T-helper 2 cell treated with Interferon-gamma antibody and Interleukin-4, amounts not matched to agents 5 μg/mL and 100 μg/mL, for 36 hours (primary cell): Measurements from ENCODE around the gene METTL16.
"Not testable (repeated sequence)": the region's sequence is repeated elsewhere in the genome, so short reads cannot be mapped to it uniquely, and the experiment has no call there.

ENCODE experiments used
- DNase-seq: peaks from one replicate; pipeline ENCODE4 v3.0.0; 2021; ENCODE audit warnings: low spot score
- H3K27ac Mint-ChIP-seq: one replicate; pipeline ENCODE4 v1.8.0; 2021; ENCODE audit warnings: mild to moderate bottlenecking, mixed read lengths
- H3K27me3 Mint-ChIP-seq: one replicate; pipeline ENCODE4 v1.8.0; 2021; ENCODE audit warnings: low read depth, mixed read lengths
- H3K36me3 Mint-ChIP-seq: one replicate; pipeline ENCODE4 v1.8.0; 2021; ENCODE audit warnings: low read depth, mixed read lengths
- H3K4me1 Mint-ChIP-seq: one replicate; pipeline ENCODE4 v1.8.0; 2021; ENCODE audit warnings: low read depth, mixed read lengths
- H3K4me3 Mint-ChIP-seq: one replicate; pipeline ENCODE4 v1.8.0; 2022; ENCODE audit warnings: mild to moderate bottlenecking, moderate library complexity, mixed read lengths
- H3K9me3 Mint-ChIP-seq: one replicate; pipeline ENCODE4 v1.8.0; 2021; ENCODE audit warnings: mixed read lengths

Gene METTL16

DNA sequence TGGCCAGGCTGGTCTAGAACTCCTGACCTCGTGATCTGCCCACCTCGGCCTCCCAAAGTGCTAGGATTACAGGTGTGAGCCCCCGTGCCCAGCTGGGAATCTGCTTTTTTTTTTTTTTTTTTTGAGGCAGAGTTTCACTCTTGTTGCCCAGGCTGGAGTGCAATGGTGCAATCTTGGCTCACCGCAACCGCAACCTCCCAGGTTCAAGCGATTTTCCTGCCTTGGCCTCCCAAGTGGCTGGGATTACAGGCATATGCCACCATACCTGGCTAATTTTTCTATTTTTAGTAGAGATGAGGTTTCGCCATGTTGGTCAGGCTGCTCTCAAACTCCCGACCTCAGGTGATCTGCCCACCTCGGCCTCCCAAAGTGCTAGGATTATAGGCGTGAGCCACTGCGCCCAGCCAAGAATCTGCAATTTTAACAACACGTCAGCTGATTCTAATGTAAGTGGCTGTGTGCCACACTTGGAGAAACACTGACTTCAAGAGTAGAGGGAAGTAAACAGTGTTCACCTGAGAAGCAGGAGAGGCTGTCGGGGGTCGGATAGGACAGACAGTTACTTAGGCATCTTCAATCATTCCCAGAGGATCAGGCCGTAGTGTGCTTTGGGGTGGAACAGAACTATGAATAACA lies 10.2 kb upstream of the METTL16 start:
- not testable (repeated sequence) for H3K36me3 Mint-ChIP-seq, DNase-seq, H3K27ac Mint-ChIP-seq, H3K4me1 Mint-ChIP-seq, H3K9me3 Mint-ChIP-seq, H3K27me3 Mint-ChIP-seq, H3K4me3 Mint-ChIP-seq

GRCh38 chr17:2521257-2521656 lies 9.6 kb upstream of the METTL16 start:
- H3K36me3 Mint-ChIP-seq = no peaks in the 10 kb centered on the region
- H3K27ac Mint-ChIP-seq = no peak overlapping the region
- no peak for DNase-seq
- no peaks in the 10 kb centered on the region for H3K4me1 Mint-ChIP-seq
- H3K27me3 Mint-ChIP-seq = no peaks in the 10 kb centered on the region
- no peaks in the 10 kb centered on the region for H3K9me3 Mint-ChIP-seq
- no peak overlapping the region for H3K4me3 Mint-ChIP-seq

DNA sequence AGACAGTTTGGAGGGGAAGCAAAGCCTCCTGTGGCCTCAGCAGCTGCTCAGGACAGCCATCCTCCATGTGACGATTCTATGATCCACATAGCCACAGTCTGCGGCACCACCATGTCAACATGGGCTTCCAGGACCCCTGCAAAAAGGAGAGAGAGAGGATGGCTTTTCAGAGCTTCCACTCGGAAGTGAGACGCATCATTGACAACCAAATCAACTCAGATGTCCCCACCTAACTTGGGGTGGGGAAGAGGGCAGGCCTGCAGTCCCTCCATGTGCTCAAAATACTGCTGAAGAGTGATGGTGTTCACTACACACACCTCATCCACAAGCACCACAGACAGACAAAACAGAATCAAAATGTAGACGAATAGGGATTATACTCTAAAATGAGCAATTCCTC lies 5.9 kb upstream of the METTL16 start:
- H3K4me3 Mint-ChIP-seq = no peak overlapping the region
- no peaks in the 10 kb centered on the region for H3K36me3 Mint-ChIP-seq
- no peak for DNase-seq
- H3K27ac Mint-ChIP-seq = no peak overlapping the region
- no peaks in the 10 kb centered on the region for H3K4me1 Mint-ChIP-seq
- no peaks in the 10 kb centered on the region for H3K9me3 Mint-ChIP-seq
- no peaks in the 10 kb centered on the region for H3K27me3 Mint-ChIP-seq

- H3K4me3 Mint-ChIP-seq = no peak overlapping the region
- no peak for DNase-seq
- H3K27me3 Mint-ChIP-seq = no peaks in the 10 kb centered on the region
- H3K4me1 Mint-ChIP-seq = peaks cover 16% of the 10 kb centered on the region
- no peaks in the 10 kb centered on the region for H3K9me3 Mint-ChIP-seq
- peaks cover 7% of the 10 kb centered on the region for H3K36me3 Mint-ChIP-seq
- H3K27ac Mint-ChIP-seq = no peak overlapping the region
Observed at GRCh38 chr17:2511138-2511461, 588 bp downstream of the METTL16 start.

DNA sequence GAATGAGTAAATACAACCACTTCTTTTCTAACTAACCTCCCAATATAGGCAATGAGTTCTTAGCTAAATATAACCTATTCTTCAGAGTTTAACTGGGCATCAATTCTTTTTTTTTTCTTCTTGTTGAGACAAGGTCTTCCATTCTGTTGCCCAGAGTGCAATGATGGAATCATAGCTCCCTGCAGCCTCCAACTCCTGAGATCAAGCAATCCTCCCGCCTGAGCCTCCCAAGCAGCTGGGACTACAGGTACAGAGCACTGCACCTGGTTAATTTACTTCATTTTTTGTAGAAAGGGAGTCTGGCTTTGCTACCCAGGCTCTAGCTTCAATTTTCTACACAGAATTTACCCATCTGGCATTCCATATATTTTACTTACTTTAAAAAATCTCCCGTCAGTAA lies 1.1 kb downstream of the METTL16 start:
- H3K27me3 Mint-ChIP-seq = no peaks in the 10 kb centered on the region
- H3K9me3 Mint-ChIP-seq = no peaks in the 10 kb centered on the region
- no peak for DNase-seq
- H3K4me3 Mint-ChIP-seq = no peak overlapping the region
- peaks cover 12% of the 10 kb centered on the region for H3K36me3 Mint-ChIP-seq
- peaks cover 16% of the 10 kb centered on the region for H3K4me1 Mint-ChIP-seq
- H3K27ac Mint-ChIP-seq = peak overlapping the region; percentile 81

DNA sequence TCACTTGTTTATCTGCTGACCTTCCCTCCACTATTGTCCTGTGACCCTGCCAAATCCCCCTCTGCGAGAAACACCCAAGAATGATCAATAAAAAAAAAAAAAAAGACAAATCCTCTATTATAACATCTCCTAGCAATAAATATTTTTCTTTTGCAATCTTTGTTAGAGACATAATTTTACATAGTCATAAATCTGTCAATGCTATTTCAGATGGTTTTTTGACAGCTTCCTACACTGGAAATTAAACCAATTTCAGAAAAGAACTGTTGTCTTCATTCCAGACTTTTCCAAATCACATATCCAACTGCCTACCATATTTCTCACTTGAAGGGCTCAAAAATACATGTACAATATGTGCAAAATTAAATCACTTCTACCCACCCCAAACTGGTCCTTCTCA lies 3.7 kb downstream of the METTL16 start:
- peaks cover 16% of the 10 kb centered on the region for H3K4me1 Mint-ChIP-seq
- H3K9me3 Mint-ChIP-seq = no peaks in the 10 kb centered on the region
- peak overlapping the region; percentile 9 for H3K27ac Mint-ChIP-seq
- H3K4me3 Mint-ChIP-seq = no peak overlapping the region
- peaks cover 17% of the 10 kb centered on the region for H3K36me3 Mint-ChIP-seq
- DNase-seq = no peak
- no peaks in the 10 kb centered on the region for H3K27me3 Mint-ChIP-seq

DNA sequence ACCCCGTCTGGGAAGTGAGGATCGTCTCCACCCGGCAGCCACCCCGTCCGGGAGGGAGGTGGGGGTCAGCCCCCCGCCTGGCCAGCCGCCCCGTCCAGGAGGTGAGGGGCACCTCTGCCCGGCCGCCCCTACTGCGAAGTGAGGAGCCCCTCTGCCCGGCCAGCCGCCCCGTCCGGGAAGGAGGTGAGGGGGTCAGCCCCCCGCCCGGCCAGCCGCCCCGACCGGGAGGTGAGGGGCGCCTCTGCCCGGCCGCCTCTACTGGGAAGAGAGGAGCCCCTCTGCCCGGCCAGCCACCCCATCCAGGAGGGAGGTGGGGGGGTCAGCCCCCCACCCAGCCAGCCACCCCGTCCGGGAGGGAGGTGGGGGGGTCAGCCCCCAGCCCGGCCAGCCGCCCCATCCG lies 4.7 kb downstream of the METTL16 start:
- H3K27me3 Mint-ChIP-seq = not testable (repeated sequence)

DNA sequence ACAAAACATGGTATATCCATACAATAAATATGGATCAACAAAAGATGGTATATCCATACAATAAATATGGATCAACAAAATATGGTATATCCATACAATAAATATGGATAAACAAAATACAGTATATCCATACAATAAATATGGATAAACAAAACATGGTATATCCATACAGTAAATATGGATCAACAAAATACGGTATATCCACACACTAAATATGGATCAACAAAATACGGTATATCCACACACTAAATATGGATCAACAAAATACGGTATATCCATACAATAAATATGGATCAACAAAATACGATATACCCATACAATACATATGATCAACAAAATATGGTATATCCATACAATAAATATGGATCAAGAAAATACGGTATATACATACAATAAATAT lies 8.1 kb downstream of the METTL16 start:
- Mint-ChIP-seq H3K36me3 (peaks cover 28% of the 10 kb centered on the region), H3K4me3 (no peak overlapping the region), H3K4me1 (peaks cover 5% of the 10 kb centered on the region), H3K9me3 (no peaks in the 10 kb centered on the region), H3K27ac (no peak overlapping the region), H3K27me3 (no peaks in the 10 kb centered on the region)
- DNase-seq = no peak

More for the DNA sequence above, 4.7 kb downstream of the METTL16 start:
- H3K9me3 Mint-ChIP-seq, H3K27ac Mint-ChIP-seq, DNase-seq, H3K4me3 Mint-ChIP-seq: not testable (repeated sequence)
- Mint-ChIP-seq H3K4me1 (peaks cover 16% of the 10 kb centered on the region), H3K36me3 (peaks cover 22% of the 10 kb centered on the region)

- Mint-ChIP-seq H3K27me3 (no peaks in the 10 kb centered on the region), H3K4me1 (no peaks in the 10 kb centered on the region), H3K4me3 (no peak overlapping the region), H3K27ac (no peak overlapping the region), H3K36me3 (peaks cover 22% of the 10 kb centered on the region), H3K9me3 (no peaks in the 10 kb centered on the region)
- DNase-seq = no peak
Observed at GRCh38 chr17:2502871-2503580, 8.7 kb downstream of the METTL16 start.

DNA sequence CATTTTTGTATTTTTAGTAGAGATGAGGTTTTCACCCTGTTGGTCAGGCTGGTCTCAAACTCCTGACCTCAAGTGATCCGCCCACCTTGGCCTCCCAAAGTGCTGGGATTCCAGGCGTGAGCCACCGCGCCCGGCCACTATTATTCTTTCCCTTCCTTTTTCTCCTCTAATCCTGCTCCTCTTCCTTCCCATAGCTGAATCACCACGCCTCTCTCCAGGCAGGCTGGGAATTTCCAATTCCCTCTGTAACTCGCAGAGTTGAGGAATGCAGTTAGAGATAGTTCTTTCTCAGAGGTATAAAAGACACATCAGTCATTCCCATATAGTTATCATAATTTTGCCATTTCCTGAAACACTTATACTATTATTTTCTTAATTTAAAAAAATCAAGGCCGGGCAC lies 11.2 kb downstream of the METTL16 start:
- no peaks in the 10 kb centered on the region for H3K27me3 Mint-ChIP-seq
- peaks cover 16% of the 10 kb centered on the region for H3K36me3 Mint-ChIP-seq

DNA sequence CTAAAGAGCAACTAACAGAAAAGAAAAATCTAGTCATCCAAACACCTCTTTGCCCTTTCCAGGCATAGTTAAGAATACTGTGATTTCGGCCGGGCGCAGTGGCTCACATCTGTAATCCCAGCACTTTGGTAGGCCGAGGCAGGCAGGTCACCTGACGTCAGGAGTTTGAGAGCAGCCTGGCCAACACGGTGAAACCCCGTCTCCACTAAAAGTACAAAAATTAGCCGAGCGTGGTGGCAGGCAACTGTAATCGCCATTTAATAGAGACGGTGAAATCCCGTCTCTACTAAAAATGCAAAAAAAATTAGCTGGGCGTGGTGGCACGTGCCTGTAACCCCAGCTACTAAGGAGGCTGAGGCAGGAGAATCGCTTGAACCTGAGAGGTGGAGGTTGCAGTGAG lies 22.4 kb downstream of the METTL16 start:
- not testable (repeated sequence) for H3K4me3 Mint-ChIP-seq, H3K36me3 Mint-ChIP-seq, H3K27me3 Mint-ChIP-seq, H3K27ac Mint-ChIP-seq, H3K9me3 Mint-ChIP-seq, DNase-seq, H3K4me1 Mint-ChIP-seq

More for the DNA sequence above, 11.2 kb downstream of the METTL16 start:
- Mint-ChIP-seq H3K27ac (no peak overlapping the region), H3K4me3 (no peak overlapping the region), H3K9me3 (no peaks in the 10 kb centered on the region), H3K4me1 (no peaks in the 10 kb centered on the region)
- DNase-seq = no peak

- no peak overlapping the region for H3K27ac Mint-ChIP-seq
- no peaks in the 10 kb centered on the region for H3K27me3 Mint-ChIP-seq
- H3K4me3 Mint-ChIP-seq = no peak overlapping the region
- H3K36me3 Mint-ChIP-seq = peaks cover 3% of the 10 kb centered on the region
- no peak for DNase-seq
- no peaks in the 10 kb centered on the region for H3K9me3 Mint-ChIP-seq
- peaks cover 7% of the 10 kb centered on the region for H3K4me1 Mint-ChIP-seq
Observed at GRCh38 chr17:2487306-2487705, 24.4 kb downstream of the METTL16 start.

GRCh38 chr17:2486709-2487108 lies 25.0 kb downstream of the METTL16 start:
- H3K27me3 Mint-ChIP-seq, H3K27ac Mint-ChIP-seq, H3K9me3 Mint-ChIP-seq, H3K4me3 Mint-ChIP-seq, H3K36me3 Mint-ChIP-seq, DNase-seq: not testable (repeated sequence)
- peaks cover 11% of the 10 kb centered on the region for H3K4me1 Mint-ChIP-seq

- H3K27me3 Mint-ChIP-seq = no peaks in the 10 kb centered on the region
- peaks cover 1% of the 10 kb centered on the region for H3K36me3 Mint-ChIP-seq
- H3K4me1 Mint-ChIP-seq = peaks cover 15% of the 10 kb centered on the region
- H3K9me3 Mint-ChIP-seq = no peaks in the 10 kb centered on the region
- H3K4me3 Mint-ChIP-seq = no peak overlapping the region
- no peak overlapping the region for H3K27ac Mint-ChIP-seq
- no peak for DNase-seq
Observed at GRCh38 chr17:2485970-2486369, 25.7 kb downstream of the METTL16 start.

DNA sequence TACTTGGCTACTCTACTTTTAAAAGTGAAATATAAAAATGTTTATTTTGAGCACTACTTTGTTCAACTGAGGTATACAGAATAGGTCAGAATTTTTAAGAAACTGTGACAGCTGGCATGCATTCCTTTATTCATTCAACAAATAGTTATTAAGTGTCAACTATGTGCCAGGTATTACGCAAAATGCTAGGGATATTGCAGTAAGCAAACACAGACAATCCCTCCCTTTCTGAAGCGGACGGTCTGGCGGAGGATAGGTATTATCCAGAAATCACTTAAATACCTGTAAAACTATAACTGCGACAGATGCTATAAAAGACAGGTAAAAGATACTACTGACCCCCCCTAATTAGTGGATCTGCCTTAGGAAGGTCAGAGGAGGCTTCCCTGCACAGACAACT lies 26.1 kb downstream of the METTL16 start:
- Mint-ChIP-seq H3K27ac (no peak overlapping the region), H3K9me3 (no peaks in the 10 kb centered on the region), H3K36me3 (no peaks in the 10 kb centered on the region), H3K4me3 (no peak overlapping the region), H3K27me3 (no peaks in the 10 kb centered on the region), H3K4me1 (peaks cover 15% of the 10 kb centered on the region)
- DNase-seq = no peak
